Stomach (tissue), 9 donors: Measurements from ENCODE around the gene PCNX1. TPM values are rescaled to one million over a fixed set of nuclear protein-coding genes. Genes with fewer than 3 reads are reported as not detected.

Experiments
- DNase-seq, 2 donors: peaks; one replicate each; pipeline versions ENCODE4 v3.0.0 to v3.0.0-alpha.2; 2013 to 2019
- H3K27ac ChIP-seq, 5 donors: fragments of 200-600 bp in 4 of 5; sonication (generic) in 4 of 5; one replicate each; pipeline ENCODE4 v1.5.1; 2013 to 2019; ENCODE audit warnings: mild to moderate bottlenecking in 1 of 5, moderate library complexity in 1 of 5
- H3K27me3 ChIP-seq, 3 donors: fragments of 200-600 bp; sonication (generic); one replicate each; pipeline ENCODE4 v1.5.1; 2017 to 2019; ENCODE audit warnings: mixed run types in 1 of 3
- H3K36me3 ChIP-seq, 4 donors: fragments of 200-600 bp; sonication (generic); 1 replicate in 3 of 4; 2 replicates in 1 of 4; pipeline ENCODE4 v1.5.1; 2016 to 2019
- H3K4me1 ChIP-seq, 4 donors: fragments of 200-600 bp; sonication (generic); one replicate each; pipeline ENCODE4 v1.5.1; 2016 to 2019
- H3K4me3 ChIP-seq, 4 donors: fragments of 200-600 bp; sonication (generic) in 3 of 4; one replicate each; pipeline ENCODE4 v1.5.1; 2016 to 2019; ENCODE audit warnings: mild to moderate bottlenecking in 1 of 4
- H3K9me3 ChIP-seq, 4 donors: fragments of 200-600 bp; sonication (generic); one replicate each; pipeline ENCODE4 v1.5.1; 2016 to 2019
- EP300 ChIP-seq: sonication (generic); formaldehyde crosslinking; IDR thresholded peaks from one replicate; pipeline ENCODE4 v1.6.1; 2017; ENCODE audit warnings: antibody characterized with exemption
- POLR2A ChIP-seq, 4 donors: fragments of 450-650 bp; IDR thresholded peaks; one replicate each; pipeline ENCODE4 v1.6.1; 2016; ENCODE audit warnings: antibody characterized with exemption in 4 of 4, control low read depth in 2 of 4, mild to moderate bottlenecking in 1 of 4, moderate library complexity in 1 of 4
- POLR2AphosphoS5 ChIP-seq, 3 donors: sonication (generic); formaldehyde crosslinking; IDR thresholded peaks; one replicate each; pipeline ENCODE4 v1.6.1; 2016; ENCODE audit warnings: antibody characterized with exemption in 3 of 3
- WGBS, 5 donors: extraction: QIAGEN DNeasy Blood & Tissue Kit in 3 of 5; methylation state at CpG; one replicate each; pipeline versions ENCODE4 v1.1.5 to v1.1.7; 2013 to 2018; 5-methylcytosine and 5-hydroxymethylcytosine counted together
- intact Hi-C: fragments of 100-400 bp; cut with DNase I; formaldehyde crosslinking; loops from one replicate; pipeline ENCODE4 v1.15.1; 2023; ENCODE audit warnings: low total_unique reads
- polyA plus RNA-seq, 3 donors: library from polyadenylated mRNA; stranded (reverse); fragments of 200-250 nt; gene quantifications; one replicate each; pipeline ENCODE4 v1.2.3, GENCODE V29; 2013
- total RNA-seq, 5 donors: library from RNA; depleted of rRNA; stranded (reverse); fragments of >200 nt; gene quantifications; one replicate each; pipeline versions ENCODE4 v1.1.0 to v1.2.3, GENCODE V29; 2014 to 2016
- TF ChIP-seq, protein P1 (sequence below), 7 experiments: fragments of 450-650 bp in 4 of 7; fragments of 200-600 bp in 3 of 7; sonication (generic) in 3 of 7; IDR thresholded peaks; one replicate each; pipeline ENCODE4 v1.5.1; 2016 to 2019; ENCODE audit warnings: antibody characterized with exemption in 7 of 7, control low read depth in 2 of 7, mild to moderate bottlenecking in 1 of 7
- donor health status: healthy with polysubstance abuse.
- donor health status: Bipolar disorder and iron deficiency.
- donor health status: healthy.

PCNX1 gene
- total and polyA plus RNA-seq, 8 donors, result 2.3 to 198 (median 43.6) TPM

DNA sequence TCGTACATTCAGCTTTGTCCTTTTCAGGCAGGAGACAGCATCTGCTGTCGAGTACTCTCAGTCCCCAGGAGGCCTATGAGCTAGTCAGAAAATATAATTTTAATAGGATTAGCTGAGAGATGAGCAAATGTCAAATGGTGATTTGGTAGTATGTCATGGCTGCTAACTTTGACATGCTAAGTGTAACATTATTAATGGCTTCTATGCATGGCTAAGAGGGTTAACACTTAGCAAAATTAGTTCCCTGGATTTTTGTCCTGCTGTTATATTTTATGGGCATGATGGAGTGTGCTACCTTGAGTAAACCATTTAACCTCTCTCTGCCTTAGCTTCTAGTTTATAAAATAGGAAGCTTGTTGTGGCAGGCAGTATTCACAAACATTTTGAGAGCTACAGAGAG is 2.9 kb upstream of the PCNX1 start:
- Histone ChIP-seq H3K27me3 (no peaks in the 10 kb centered on the region), H3K9me3 (no peaks in the 10 kb centered on the region), H3K27ac (peak overlapping the region in 4 of 5 donors; percentile 91 to 98 (median 96)), H3K4me3 (no peak overlapping the region), H3K4me1 (peaks cover 7 to 40% (median 29%) of the 10 kb centered on the region in 4 donors), H3K36me3 (no peaks in the 10 kb centered on the region)
- TF ChIP-seq, protein P1, sequence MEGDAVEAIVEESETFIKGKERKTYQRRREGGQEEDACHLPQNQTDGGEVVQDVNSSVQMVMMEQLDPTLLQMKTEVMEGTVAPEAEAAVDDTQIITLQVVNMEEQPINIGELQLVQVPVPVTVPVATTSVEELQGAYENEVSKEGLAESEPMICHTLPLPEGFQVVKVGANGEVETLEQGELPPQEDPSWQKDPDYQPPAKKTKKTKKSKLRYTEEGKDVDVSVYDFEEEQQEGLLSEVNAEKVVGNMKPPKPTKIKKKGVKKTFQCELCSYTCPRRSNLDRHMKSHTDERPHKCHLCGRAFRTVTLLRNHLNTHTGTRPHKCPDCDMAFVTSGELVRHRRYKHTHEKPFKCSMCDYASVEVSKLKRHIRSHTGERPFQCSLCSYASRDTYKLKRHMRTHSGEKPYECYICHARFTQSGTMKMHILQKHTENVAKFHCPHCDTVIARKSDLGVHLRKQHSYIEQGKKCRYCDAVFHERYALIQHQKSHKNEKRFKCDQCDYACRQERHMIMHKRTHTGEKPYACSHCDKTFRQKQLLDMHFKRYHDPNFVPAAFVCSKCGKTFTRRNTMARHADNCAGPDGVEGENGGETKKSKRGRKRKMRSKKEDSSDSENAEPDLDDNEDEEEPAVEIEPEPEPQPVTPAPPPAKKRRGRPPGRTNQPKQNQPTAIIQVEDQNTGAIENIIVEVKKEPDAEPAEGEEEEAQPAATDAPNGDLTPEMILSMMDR (IDR thresholded peaks at IDR 0.05), result no peak
- no peak for TF ChIP-seq POLR2A (IDR thresholded peaks at IDR 0.05)
- no peak for TF ChIP-seq EP300
- no peak for TF ChIP-seq POLR2AphosphoS5 (IDR thresholded peaks at IDR 0.05)
- intact Hi-C loops, result loop anchor here (10.0 kb wide), 1 partner anchor 70 kb away; no protein-coding TSS in a partner anchor
- WGBS, 5 donors, result 86 to 97% (median 90%) methylated on average over 2 of the region's 2 CpGs
- DNase-seq, result no peak

DNA sequence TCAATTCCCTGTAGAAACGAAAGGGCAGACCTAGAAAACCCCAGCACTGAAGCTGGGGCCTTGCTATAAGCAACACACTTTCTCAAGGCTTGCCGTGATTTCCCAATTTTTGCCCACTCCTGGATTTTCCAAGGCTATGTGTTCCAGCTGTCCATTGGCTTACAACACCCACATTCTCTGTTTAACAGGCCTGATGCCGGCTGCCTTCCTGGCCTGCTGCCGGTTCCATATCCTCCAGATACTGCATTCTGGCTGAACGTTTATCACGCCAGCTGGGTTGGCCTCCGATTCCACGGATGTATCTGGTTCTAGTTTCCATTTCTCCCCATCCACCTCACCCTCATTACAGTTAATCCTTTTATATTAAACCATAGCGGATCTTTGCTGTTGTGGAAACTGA is 2.0 kb upstream of the PCNX1 start:
- Histone ChIP-seq H3K27me3 (no peaks in the 10 kb centered on the region), H3K9me3 (no peaks in the 10 kb centered on the region), H3K4me1 (peaks cover 7 to 46% (median 34%) of the 10 kb centered on the region in 4 donors), H3K4me3 (no peak overlapping the region), H3K36me3 (no peaks in the 10 kb centered on the region), H3K27ac (peak overlapping the region in 4 of 5 donors; percentile 91 to 98 (median 96))
- TF ChIP-seq POLR2AphosphoS5 (IDR thresholded peaks at IDR 0.05) (no peak), POLR2A (IDR thresholded peaks at IDR 0.05) (no peak), EP300 (no peak)
- TF ChIP-seq, protein P1 (IDR thresholded peaks at IDR 0.05), result no peak
- DNase-seq, result peak in 1 of 2 donors; percentile 77
- intact Hi-C loops, result loop anchor here (10.0 kb wide), 1 partner anchor 70 kb away; no protein-coding TSS in a partner anchor
- 61 to 71% (median 69%) methylated on average over 9 of the region's 9 CpGs for WGBS, 5 donors

DNA sequence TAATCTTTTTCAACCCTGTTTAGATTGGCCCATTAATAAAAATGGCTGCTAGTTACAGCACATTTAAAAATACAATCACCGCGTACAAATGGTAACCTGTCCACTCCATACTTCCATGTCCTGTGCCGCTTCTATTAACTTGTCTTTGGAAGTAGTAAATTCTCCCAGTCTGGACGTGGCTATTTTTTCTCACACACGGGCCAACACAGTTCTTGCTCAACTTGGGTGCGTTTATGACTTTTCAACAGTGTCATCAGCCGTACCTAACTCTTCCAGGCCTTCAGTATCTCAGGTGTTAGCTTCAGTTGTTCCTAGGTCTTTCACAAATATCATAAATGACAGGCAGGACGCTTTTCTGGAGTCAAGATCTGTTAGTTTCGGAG is 475 bp upstream of the PCNX1 start:
- peak overlapping the region; percentile 91 to 98 (median 96) for H3K27ac ChIP-seq
- TF ChIP-seq POLR2A (IDR thresholded peaks at IDR 0.05) (no peak), EP300 (no peak), POLR2AphosphoS5 (IDR thresholded peaks at IDR 0.05) (no peak)
- TF ChIP-seq, protein P1 (IDR thresholded peaks at IDR 0.05), result no peak
- WGBS, 5 donors, result 17 to 24% (median 21%) methylated on average over 8 to 9 of the region's 9 CpGs
- H3K9me3 ChIP-seq, result no peaks in the 10 kb centered on the region
- peaks cover 7 to 55% (median 38%) of the 10 kb centered on the region in 4 donors for H3K4me1 ChIP-seq
- no peaks in the 10 kb centered on the region for H3K27me3 ChIP-seq
- peak overlapping the region; percentile 78 to 97 (median 94) for H3K4me3 ChIP-seq
- intact Hi-C loops, result loop anchor here (10.0 kb wide), 1 partner anchor 68 kb away; no protein-coding TSS in a partner anchor
- H3K36me3 ChIP-seq, result no peaks in the 10 kb centered on the region
- no peak for DNase-seq

DNA sequence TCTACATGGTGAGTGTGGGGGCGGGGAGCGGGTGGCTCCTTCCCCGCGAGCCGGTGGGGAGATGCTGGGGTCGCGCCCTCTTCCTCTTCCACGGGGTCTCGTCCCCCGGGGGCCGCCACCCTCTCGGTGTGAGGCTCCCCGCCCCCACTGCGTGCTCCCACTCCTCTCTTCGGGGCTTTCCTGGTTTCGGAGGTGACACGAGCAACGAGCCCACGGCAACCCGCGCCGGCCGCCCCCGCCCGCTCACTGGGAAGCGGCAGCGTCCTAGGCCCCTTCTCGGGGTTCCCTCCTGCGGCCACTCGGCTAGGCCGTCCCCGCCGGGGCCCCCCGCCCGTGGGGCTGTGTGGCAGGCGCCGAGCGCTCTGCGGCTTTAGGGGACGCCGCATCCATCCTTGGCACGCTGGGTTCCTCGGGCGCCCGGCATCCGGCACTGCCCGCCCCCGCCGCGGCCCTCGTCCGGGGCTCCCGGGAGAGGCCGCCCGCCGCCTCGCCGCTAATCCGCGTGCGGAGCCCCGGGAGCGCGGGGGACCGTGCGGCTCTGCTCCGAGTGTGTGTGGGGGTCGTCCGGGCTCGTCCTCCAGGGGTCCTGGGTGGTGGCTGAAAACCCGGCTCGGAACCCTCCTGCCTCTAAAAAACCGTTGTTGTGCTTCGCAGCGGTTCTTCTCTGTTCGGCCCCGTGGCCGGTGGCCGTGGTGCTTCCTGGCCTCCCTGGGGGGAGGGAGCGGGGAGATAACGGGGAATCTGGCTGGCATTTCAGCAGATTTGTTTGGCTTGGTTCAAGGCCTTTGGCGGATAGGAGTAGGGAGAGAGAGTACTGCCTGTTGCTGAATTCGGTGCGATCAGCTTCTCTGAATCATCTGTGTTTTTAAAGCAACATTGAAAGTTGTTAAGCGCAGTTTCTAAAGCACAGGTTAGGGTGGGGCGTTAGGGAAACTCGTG is 1.0 kb downstream of the PCNX1 start:
- intact Hi-C loops, result loop anchor here (10.0 kb wide), 1 partner anchor 67 kb away; no protein-coding TSS in a partner anchor
- Histone ChIP-seq H3K36me3 (no peaks in the 10 kb centered on the region), H3K27me3 (no peaks in the 10 kb centered on the region), H3K4me3 (peak overlapping the region; percentile 78 to 97 (median 94)), H3K4me1 (peaks cover 7 to 68% (median 45%) of the 10 kb centered on the region in 4 donors), H3K9me3 (no peaks in the 10 kb centered on the region), H3K27ac (peak overlapping the region; percentile 91 to 98 (median 96))
- peak; percentile 42 to 76 for DNase-seq
- TF ChIP-seq POLR2A (IDR thresholded peaks at IDR 0.05), result no peak
- WGBS, 5 donors, result 0 to 1% (median 0%) methylated on average over 39 to 87 of the region's 87 CpGs
